ENCODE results near the gene BTBD9.

DNA sequence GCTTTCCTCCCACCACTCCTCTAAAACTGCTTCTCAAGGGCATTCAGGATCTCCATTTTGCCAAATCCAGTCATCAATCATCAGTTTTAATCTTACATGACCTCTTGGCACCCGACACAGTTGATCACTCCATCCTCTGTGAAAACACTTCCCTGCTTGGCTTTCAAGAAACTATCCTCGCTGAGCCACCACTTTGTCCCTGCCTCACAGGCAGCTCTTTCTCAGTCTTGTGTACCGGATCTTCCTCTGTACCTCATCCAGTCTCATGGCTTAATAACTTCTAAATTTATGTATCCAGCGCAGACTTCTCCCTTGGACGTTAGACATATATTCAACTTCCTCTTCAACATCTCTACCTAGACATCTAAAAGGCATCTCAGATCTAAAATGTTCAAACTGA is 89.9 kb downstream of the BTBD9 start:
- no peak for TF ChIP-seq MATR3 (CRISPR knock-in tag; IDR thresholded peaks at IDR 0.05)
- TF ChIP-seq ZNF768 (CRISPR knock-in tag; IDR thresholded peaks at IDR 0.05) = no peak
- no peak for TF ChIP-seq EZH2 (conservative IDR thresholded peaks at IDR 0.05; ENCODE audit: low read depth, low read length)
- TF ChIP-seq POLR2A (IDR thresholded peaks at IDR 0.05; ENCODE audit: insufficient read depth in 1 of 2, low read depth in 2 of 2, low read length in 2 of 2) = no peak
- TF ChIP-seq CHD2 (IDR thresholded peaks at IDR 0.05; ENCODE audit: low read depth, low read length) = no peak
- TF ChIP-seq SMC3 (IDR thresholded peaks at IDR 0.05; ENCODE audit: low read length) = no peak
- TF ChIP-seq ZNF510 (CRISPR knock-in tag; IDR thresholded peaks at IDR 0.05; ENCODE audit: low read depth) = no peak
- no peak for TF ChIP-seq AGO2 (optimal IDR thresholded peaks at IDR 0.05; ENCODE audit: low read depth, low read length)
- TF ChIP-seq CHCHD3 (CRISPR knock-in tag; IDR thresholded peaks at IDR 0.05) = no peak
- TF ChIP-seq, protein P1, sequence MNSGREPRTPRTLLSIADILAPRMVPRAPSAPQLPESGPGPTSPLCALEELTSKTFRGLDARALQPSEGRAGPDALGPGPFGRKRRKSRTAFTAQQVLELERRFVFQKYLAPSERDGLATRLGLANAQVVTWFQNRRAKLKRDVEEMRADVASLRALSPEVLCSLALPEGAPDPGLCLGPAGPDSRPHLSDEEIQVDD (CRISPR knock-in tag; IDR thresholded peaks at IDR 0.05; ENCODE audit: borderline replicate concordance) = no peak
